Mesothelial cell of epicardium (in vitro differentiated cells): ENCODE data around the gene TOM1. TPM values are rescaled to one million over a fixed set of nuclear protein-coding genes. Genes with fewer than 3 reads are reported as not detected.

Experiments used
- DNase-seq, 2 experiments: peaks; one replicate each; pipeline ENCODE4 v3.0.0; 2021; ENCODE audit warnings: low spot score in 2 of 2; ENCODE audit not compliant: unreplicated experiment in 2 of 2
- H3K27ac Mint-ChIP-seq: 2 replicates; pipeline ENCODE4 v1.8.0; 2021; ENCODE audit warnings: mixed read lengths
- H3K27me3 Mint-ChIP-seq: 2 replicates; pipeline ENCODE4 v1.8.0; 2021; ENCODE audit warnings: low read depth, mixed read lengths
- H3K36me3 Mint-ChIP-seq: 2 replicates; pipeline ENCODE4 v1.8.0; 2021; ENCODE audit warnings: mixed read lengths
- H3K4me1 Mint-ChIP-seq: 2 replicates; pipeline ENCODE4 v1.8.0; 2021; ENCODE audit warnings: mixed read lengths
- H3K4me3 Mint-ChIP-seq: 2 replicates; pipeline ENCODE4 v1.8.0; 2021; ENCODE audit warnings: mild to moderate bottlenecking, moderate library complexity, mixed read lengths
- H3K9me3 Mint-ChIP-seq: 2 replicates; pipeline ENCODE4 v1.8.0; 2021; ENCODE audit warnings: mixed read lengths
- total RNA-seq: library from RNA; stranded (reverse); gene quantifications from 3 replicates; pipeline ENCODE4 v1.2.1, GENCODE V29; 2021
- TF ChIP-seq, protein P1 (sequence below): fragments of 200-600 bp; sonication (generic); IDR thresholded peaks from one replicate; pipeline ENCODE4 v1.5.0; 2021; ENCODE audit warnings: antibody characterized with exemption; ENCODE audit not compliant: unreplicated experiment

Gene TOM1
- total RNA-seq, 1 donor from 2014 or later, result 41.4 TPM

DNA sequence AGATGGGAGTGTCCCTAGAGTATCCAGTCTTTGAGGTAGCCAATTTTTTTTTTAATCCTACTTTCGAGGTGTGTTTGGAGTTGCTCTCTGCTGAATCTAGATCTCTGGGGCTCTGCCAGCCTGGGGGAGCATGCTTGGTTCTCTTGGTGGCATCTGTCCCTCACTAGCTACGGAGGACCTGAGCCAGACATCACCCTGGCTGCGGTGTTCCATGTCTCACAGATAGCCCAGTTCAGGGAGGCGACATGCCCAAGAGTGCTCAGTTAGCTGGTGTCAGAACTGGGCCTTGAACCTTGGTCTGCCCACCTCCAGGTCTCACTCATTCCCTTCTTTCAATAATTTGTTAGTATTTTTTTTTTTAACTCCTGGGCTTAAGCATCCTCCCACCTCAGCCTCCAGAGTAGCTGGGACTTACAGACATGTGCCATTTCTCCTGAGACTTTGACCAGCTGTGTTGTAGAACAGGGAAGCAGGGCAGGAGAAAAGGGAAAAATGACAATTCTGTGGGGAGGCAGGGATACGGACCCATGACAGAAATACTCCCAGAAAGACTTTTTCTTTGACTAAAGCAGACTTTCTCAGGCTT lies 81.8 kb downstream of the TOM1 start:
- Mint-ChIP-seq H3K4me3 (peak overlapping the region; percentile 58), H3K9me3 (no peaks in the 10 kb centered on the region), H3K36me3 (no peaks in the 10 kb centered on the region), H3K27ac (no peak overlapping the region), H3K27me3 (no peaks in the 10 kb centered on the region), H3K4me1 (peaks cover 34% of the 10 kb centered on the region)
- TF ChIP-seq, protein P1, sequence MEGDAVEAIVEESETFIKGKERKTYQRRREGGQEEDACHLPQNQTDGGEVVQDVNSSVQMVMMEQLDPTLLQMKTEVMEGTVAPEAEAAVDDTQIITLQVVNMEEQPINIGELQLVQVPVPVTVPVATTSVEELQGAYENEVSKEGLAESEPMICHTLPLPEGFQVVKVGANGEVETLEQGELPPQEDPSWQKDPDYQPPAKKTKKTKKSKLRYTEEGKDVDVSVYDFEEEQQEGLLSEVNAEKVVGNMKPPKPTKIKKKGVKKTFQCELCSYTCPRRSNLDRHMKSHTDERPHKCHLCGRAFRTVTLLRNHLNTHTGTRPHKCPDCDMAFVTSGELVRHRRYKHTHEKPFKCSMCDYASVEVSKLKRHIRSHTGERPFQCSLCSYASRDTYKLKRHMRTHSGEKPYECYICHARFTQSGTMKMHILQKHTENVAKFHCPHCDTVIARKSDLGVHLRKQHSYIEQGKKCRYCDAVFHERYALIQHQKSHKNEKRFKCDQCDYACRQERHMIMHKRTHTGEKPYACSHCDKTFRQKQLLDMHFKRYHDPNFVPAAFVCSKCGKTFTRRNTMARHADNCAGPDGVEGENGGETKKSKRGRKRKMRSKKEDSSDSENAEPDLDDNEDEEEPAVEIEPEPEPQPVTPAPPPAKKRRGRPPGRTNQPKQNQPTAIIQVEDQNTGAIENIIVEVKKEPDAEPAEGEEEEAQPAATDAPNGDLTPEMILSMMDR, result no peak
- no peak for DNase-seq

- DNase-seq, result no peak
- no peaks in the 10 kb centered on the region for H3K27me3 Mint-ChIP-seq
- H3K9me3 Mint-ChIP-seq, result no peaks in the 10 kb centered on the region
- H3K36me3 Mint-ChIP-seq, result no peaks in the 10 kb centered on the region
- peaks cover 16% of the 10 kb centered on the region for H3K4me1 Mint-ChIP-seq
- TF ChIP-seq, protein P1, result no peak
- no peak overlapping the region for H3K4me3 Mint-ChIP-seq
- H3K27ac Mint-ChIP-seq, result no peak overlapping the region
These were observed 84.0 kb downstream of the TOM1 start for GRCh38 chr22:35383679-35384071.

DNA sequence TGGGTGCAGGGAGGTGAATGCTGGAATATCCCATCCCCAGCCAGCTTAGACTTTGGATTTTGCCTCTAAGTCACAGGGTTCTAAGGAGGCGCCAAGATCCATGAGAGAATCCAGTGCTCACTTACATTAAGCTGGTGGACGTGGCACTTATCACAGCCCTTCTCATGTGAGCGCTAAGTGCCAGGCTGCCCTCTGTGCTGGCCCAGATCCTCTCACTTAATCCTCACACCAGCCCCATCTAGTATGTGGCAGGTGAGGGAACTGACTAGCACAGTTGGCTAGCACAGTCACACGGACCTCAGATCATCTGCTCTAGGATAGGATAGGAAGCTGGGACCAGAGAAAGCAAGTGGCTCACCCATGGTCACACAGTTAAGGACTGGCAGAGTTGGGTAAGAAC lies 84.8 kb downstream of the TOM1 start:
- DNase-seq, result no peak
- no peak overlapping the region for H3K4me3 Mint-ChIP-seq

DNA sequence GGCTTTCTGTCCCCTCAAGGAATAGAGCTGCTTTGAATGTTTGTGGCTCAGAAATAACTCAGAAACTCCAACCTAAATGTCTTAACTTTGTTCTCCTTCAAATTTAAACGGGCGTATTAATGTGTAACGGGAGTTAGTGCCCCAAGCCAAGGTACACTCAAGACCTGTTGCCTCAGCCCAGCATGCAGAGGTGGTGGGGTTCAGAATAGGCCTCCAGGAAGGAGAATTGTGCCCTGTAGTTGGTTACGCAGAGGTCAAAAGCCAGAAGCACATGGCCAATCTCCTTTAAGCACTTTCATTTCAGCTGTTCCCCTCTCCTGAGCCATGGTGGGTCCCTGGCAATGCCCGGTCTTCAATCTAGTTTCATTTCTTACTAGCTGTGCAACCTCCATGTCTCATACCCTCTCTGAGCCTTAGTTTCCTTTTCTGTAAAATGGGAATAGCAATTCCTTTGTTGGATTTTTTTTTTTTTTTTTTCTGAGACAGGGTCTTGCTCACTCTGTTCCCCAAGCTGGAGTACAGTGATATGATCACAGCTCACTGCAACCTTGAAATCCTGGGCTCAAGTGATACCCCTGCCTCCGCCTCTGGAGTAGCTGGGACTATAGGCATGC lies 85.4 kb downstream of the TOM1 start:
- Mint-ChIP-seq H3K36me3 (no peaks in the 10 kb centered on the region), H3K27ac (no peak overlapping the region), H3K4me3 (no peak overlapping the region), H3K27me3 (no peaks in the 10 kb centered on the region), H3K9me3 (no peaks in the 10 kb centered on the region), H3K4me1 (peaks cover 5% of the 10 kb centered on the region)
- TF ChIP-seq, protein P1, result no peak
- DNase-seq, result no peak

More for the DNA sequence above, 84.8 kb downstream of the TOM1 start:
- Mint-ChIP-seq H3K27ac (no peak overlapping the region), H3K9me3 (no peaks in the 10 kb centered on the region), H3K36me3 (no peaks in the 10 kb centered on the region), H3K4me1 (peaks cover 8% of the 10 kb centered on the region), H3K27me3 (no peaks in the 10 kb centered on the region)
- TF ChIP-seq, protein P1, result no peak

DNA sequence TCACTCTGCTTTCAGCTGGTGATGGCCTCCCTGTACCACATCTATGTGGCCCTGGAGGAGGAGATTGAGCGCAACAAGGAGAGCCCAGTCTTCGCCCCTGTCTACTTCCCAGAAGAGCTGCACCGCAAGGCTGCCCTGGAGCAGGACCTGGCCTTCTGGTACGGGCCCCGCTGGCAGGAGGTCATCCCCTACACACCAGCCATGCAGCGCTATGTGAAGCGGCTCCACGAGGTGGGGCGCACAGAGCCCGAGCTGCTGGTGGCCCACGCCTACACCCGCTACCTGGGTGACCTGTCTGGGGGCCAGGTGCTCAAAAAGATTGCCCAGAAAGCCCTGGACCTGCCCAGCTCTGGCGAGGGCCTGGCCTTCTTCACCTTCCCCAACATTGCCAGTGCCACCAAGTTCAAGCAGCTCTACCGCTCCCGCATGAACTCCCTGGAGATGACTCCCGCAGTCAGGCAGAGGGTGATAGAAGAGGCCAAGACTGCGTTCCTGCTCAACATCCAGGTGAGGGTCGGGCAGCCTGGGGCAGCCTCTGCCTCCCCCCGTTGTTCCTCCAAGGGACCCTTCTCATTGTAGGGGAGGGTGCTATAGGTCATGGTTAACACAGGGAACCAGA lies 87.1 kb downstream of the TOM1 start:
- Mint-ChIP-seq H3K27ac (no peak overlapping the region), H3K9me3 (no peaks in the 10 kb centered on the region), H3K27me3 (no peaks in the 10 kb centered on the region), H3K4me1 (no peaks in the 10 kb centered on the region), H3K4me3 (no peak overlapping the region), H3K36me3 (no peaks in the 10 kb centered on the region)
- DNase-seq, result no peak
- TF ChIP-seq, protein P1, result no peak
